ENCODE data around the gene TECTA. TPM values are rescaled to one million over a fixed set of nuclear protein-coding genes. Genes with fewer than 3 reads are reported as not detected.
"Not testable (repeated sequence)": the region's sequence is repeated elsewhere in the genome, so short reads cannot be mapped to it uniquely, and the experiment has no call there.

The TECTA gene
- total RNA-seq, 1 donor from 2014 or later = 0.33 TPM

GRCh38 chr11:121226415-121227263 lies 125.6 kb downstream of the TECTA start:
- no peak for DNase-seq (ENCODE audit: low read depth, low spot score)

GRCh38 chr11:121228851-121229250 lies 127.8 kb downstream of the TECTA start:
- no peak for DNase-seq (ENCODE audit: low read depth, low spot score)

GRCh38 chr11:121229495-121230215 lies 128.6 kb downstream of the TECTA start:
- DNase-seq (ENCODE audit: low read depth, low spot score) = no peak

- DNase-seq (ENCODE audit: low read depth, low spot score) = no peak
Measured at GRCh38 chr11:121231576-121232278, 130.7 kb downstream of the TECTA start.

GRCh38 chr11:121235057-121235456 lies 134.0 kb downstream of the TECTA start:
- no peak for DNase-seq (ENCODE audit: low read depth, low spot score)

GRCh38 chr11:121236115-121237001 lies 135.3 kb downstream of the TECTA start:
- peak; percentile 20 for DNase-seq (ENCODE audit: low read depth, low spot score)

- not testable (repeated sequence) for DNase-seq (ENCODE audit: low read depth, low spot score)
Measured at GRCh38 chr11:121237247-121237646, 136.2 kb downstream of the TECTA start.

- DNase-seq (ENCODE audit: low read depth, low spot score) = peak; percentile 59
Measured at GRCh38 chr11:121237686-121238658, 136.9 kb downstream of the TECTA start.

- no peak for DNase-seq (ENCODE audit: low read depth, low spot score)
Measured at GRCh38 chr11:121238956-121239355, 137.9 kb downstream of the TECTA start.

- DNase-seq (ENCODE audit: low read depth, low spot score) = not testable (repeated sequence)
Measured at GRCh38 chr11:121240001-121240400, 139.0 kb downstream of the TECTA start.

- no peak for DNase-seq (ENCODE audit: low read depth, low spot score)
Measured at GRCh38 chr11:121240650-121241303, 139.7 kb downstream of the TECTA start.

Other genes starting within 250 kb of the TECTA start
- 24.5 and 25.3 TPM in 2 replicates for gene TBCEL, start 77.1 kb upstream of the TECTA start, total RNA-seq
- gene SC5D, start 191.5 kb downstream of the TECTA start, total RNA-seq = 51.1 and 58.5 TPM in 2 replicates

Measured in pulmonary artery endothelial cell (primary cell).